GM18505 (cell line): ENCODE measurements around the gene PEX26.
"Not testable (repeated sequence)": the region's sequence is repeated elsewhere in the genome, so short reads cannot be mapped to it uniquely, and the experiment has no call there.

ENCODE experiments used
- ATAC-seq: cut with Tn5 transposase; IDR thresholded peaks from one replicate; pipeline ENCODE4 v1.9.1; 2021; ENCODE audit not compliant: unreplicated experiment
- POLR2A ChIP-seq: IDR thresholded peaks from 4 replicates; pipeline ENCODE4 v1.6.1; 2011; ENCODE audit warnings: borderline replicate concordance; ENCODE audit not compliant: insufficient read depth, insufficient read length; ENCODE audit errors: extremely low read depth

Gene PEX26

DNA sequence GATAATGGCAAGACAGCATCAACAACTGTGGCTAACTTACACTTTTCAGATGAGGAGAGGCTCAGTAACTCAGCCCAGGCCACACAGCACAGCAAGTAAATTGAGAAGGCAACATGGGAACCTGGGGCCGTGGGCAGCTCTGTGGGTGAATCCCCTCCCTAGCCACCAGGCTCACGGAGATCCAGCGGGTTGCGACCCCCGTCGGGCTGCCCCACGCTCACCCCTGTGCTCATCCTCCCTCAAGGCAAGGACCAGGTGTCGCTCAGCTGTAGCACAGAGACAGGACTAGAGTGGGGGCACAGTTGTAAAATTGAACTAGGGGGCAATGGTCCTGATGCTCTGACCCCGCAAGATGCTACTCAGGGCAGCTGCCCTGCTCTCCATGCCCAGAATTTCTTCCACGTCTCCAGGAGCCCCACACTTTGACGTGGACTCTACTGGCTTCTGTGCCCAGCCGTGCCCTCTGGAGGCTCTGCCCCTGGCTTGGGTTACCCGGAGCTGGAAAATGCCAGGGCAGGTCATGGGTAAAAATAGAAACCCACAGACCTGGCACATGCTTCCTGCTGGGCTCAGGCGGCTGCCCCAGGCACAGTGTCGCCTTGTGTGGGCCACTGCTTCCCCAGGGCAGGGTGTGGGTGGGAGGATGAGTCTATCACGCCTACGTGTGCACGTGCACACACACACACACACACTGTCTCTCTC is 41.8 kb downstream of the PEX26 start:
- ATAC-seq, result no peak
- TF ChIP-seq POLR2A, result no peak

DNA sequence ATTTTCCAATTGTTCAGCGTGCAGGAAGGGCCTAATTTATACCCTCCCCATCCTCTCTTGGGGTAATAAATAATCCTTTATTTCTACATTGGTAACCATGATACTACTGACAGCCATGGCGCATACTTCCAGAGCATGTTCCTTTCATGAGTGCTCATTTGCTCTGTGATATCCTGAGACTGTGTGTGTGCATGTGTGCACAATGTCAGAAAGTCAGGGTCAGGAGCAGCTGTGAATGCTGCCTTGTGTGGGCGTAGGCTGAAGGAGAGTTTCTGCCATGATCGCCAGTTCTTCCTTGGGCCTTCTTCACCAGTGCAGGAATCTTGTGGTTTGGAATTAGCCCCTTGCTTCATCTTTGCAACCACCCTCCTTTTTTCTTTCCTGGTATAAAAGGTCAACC is 43.1 kb downstream of the PEX26 start:
- no peak for TF ChIP-seq POLR2A
- ATAC-seq, result no peak

- TF ChIP-seq POLR2A, result no peak
- ATAC-seq, result no peak
Observed at GRCh38 chr22:18121506-18121905, 43.7 kb downstream of the PEX26 start.

DNA sequence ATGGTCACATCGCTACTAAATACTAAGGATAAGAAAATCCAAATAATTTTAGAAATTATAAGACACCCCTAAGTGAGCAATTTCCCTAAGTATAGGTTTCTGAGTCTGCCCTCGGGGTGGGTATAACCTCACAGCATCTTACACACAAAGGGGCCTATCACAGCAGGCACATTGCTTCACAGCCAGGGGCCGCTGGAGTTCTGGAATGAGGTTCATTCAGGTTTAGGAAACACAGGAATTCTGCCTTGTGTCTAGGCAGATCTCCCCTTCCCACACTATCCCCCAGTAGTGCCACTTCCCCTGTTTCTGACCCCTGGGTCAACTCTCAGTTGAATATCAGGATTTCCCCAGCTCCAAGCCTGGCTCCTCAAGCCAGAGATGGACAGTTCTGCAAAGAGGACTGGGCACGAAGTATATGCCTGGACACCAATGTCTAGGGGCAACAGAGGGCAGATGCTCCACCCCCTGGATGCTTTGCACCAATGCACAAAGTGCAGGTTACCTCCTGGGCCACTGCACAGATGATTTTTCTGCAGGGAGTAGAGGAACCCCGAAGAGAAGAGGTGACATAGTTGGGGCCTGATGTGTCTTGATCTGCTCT is 44.3 kb downstream of the PEX26 start:
- no peak for ATAC-seq
- TF ChIP-seq POLR2A, result no peak

GRCh38 chr22:18123476-18124025 is 45.8 kb downstream of the PEX26 start:
- not testable (repeated sequence) for ATAC-seq

- no peak for ATAC-seq
- TF ChIP-seq POLR2A, result no peak
Observed at GRCh38 chr22:18126606-18127005, 48.8 kb downstream of the PEX26 start.

GRCh38 chr22:18130018-18130417 is 52.2 kb downstream of the PEX26 start:
- no peak for TF ChIP-seq POLR2A
- no peak for ATAC-seq

GRCh38 chr22:18130699-18131429 is 53.1 kb downstream of the PEX26 start:
- no peak for TF ChIP-seq POLR2A
- ATAC-seq, result no peak

DNA sequence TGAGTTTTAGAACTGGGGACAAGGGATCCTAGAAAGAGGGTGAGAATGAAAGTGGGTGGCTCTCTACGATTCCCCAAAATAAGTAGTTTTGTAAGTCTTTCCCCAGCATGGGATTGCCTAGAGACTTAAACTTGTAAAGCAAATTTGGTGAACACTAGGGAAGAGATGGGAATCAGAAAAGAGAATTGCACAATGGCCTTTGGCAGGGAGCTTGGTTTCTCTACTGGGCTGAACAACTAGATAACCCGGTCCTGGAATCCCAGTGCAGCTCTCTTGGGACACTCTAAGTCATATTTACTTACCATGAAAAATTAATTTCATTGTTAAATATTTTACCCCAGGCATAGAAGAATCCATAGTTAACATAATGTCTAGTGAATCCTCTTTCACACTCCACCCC is 55.7 kb downstream of the PEX26 start:
- no peak for TF ChIP-seq POLR2A

DNA sequence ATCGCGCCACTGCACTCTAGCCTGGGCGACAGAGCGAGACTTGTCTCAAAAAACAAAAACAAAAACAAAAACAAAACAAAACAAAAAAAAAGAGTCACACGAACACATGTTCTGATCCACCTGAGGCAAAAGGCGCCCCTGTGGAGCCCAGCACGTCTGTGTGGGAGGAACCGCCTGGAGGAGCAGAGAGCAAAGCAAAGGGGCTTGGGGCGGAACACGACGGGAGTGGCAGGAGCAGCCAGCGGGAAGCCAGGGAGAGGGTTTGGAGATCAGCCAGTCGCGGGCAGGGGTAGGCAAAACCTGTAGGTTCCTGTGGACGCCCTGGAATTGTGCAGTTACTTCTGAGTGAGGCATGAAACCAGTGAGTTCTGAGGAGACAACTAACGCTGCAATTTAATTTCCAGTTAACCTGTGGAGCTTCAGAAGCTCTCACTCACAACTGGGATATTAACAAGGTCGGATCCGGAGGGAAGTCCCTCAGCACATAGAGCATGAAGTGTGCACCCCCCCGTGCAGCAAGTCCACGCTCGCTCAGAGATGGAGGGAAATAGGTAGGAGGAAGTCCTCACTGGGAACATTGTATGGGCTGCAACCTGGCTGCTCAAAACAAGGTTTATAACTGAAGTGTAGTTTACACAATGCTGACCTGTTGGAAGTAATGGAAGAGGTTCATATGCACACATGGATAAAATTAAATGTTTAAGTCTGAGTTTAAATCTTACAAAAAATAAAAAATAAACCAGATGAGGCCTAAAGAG is 59.0 kb downstream of the PEX26 start:
- no peak for ATAC-seq
- TF ChIP-seq POLR2A, result no peak

More for the DNA sequence above, 55.7 kb downstream of the PEX26 start:
- ATAC-seq, result no peak

- ATAC-seq, result not testable (repeated sequence)
Observed at GRCh38 chr22:18141004-18141403, 63.2 kb downstream of the PEX26 start.

DNA sequence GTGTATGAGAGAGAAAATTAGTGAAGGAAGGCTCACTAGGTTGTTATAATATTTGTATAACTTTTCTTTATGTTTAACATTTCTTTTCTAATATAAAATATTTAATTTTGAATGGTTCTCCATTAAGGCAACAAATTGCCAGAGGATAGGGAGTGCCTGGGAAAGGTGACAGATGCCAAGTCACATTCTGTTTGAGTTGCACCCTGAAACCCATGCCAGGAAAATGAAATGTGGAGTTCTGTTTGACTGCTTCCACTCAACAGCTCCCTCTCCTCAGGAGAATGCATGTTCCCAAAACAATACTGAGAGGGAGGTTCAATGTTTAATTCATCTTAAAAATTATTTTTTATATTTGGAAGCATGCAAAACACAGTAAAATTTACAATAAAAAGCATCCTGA is 66.3 kb downstream of the PEX26 start:
- no peak for ATAC-seq
- TF ChIP-seq POLR2A, result no peak

- ATAC-seq, result no peak
- TF ChIP-seq POLR2A, result no peak
Observed at GRCh38 chr22:18145676-18146388, 68.0 kb downstream of the PEX26 start.

- no peak for ATAC-seq
- no peak for TF ChIP-seq POLR2A
Observed at GRCh38 chr22:18146389-18146753, 68.6 kb downstream of the PEX26 start.
